HG02870 (cell line): ENCODE measurements around the gene MEIKIN.
A peak's percentile ranks its signal among the peaks of the same experiment; 100 is the strongest.
"Not testable (repeated sequence)": the region's sequence is repeated elsewhere in the genome, so short reads cannot be mapped to it uniquely, and the experiment has no call there.

Source experiments
- ATAC-seq: cut with Tn5 transposase; IDR thresholded peaks from one replicate; pipeline ENCODE4 v1.9.1; 2021; ENCODE audit warnings: mild to moderate bottlenecking, moderate library complexity; ENCODE audit not compliant: unreplicated experiment

MEIKIN gene

GRCh38 chr5:131916481-131916880 lies 29.0 kb downstream of the MEIKIN start:
- ATAC-seq = no peak

GRCh38 chr5:131914472-131914871 lies 31.0 kb downstream of the MEIKIN start:
- no peak for ATAC-seq

- no peak for ATAC-seq
Measured at GRCh38 chr5:131913603-131914002, 31.9 kb downstream of the MEIKIN start.

- no peak for ATAC-seq
Measured at GRCh38 chr5:131906668-131907067, 38.8 kb downstream of the MEIKIN start.

GRCh38 chr5:131902266-131902665 lies 43.2 kb downstream of the MEIKIN start:
- not testable (repeated sequence) for ATAC-seq

GRCh38 chr5:131899686-131900085 lies 45.8 kb downstream of the MEIKIN start:
- no peak for ATAC-seq

- no peak for ATAC-seq
Measured at GRCh38 chr5:131883984-131884383, 61.5 kb downstream of the MEIKIN start.

- ATAC-seq = no peak
Measured at GRCh38 chr5:131879705-131880104, 65.8 kb downstream of the MEIKIN start.

GRCh38 chr5:131877873-131878272 lies 67.6 kb downstream of the MEIKIN start:
- no peak for ATAC-seq

GRCh38 chr5:131871251-131871650 lies 74.2 kb downstream of the MEIKIN start:
- ATAC-seq = not testable (repeated sequence)

- ATAC-seq = no peak
Measured at GRCh38 chr5:131867524-131867923, 77.9 kb downstream of the MEIKIN start.

- ATAC-seq = no peak
Measured at GRCh38 chr5:131863700-131864099, 81.8 kb downstream of the MEIKIN start.

GRCh38 chr5:131857388-131857787 lies 88.1 kb downstream of the MEIKIN start:
- no peak for ATAC-seq

GRCh38 chr5:131855452-131855851 lies 90.0 kb downstream of the MEIKIN start:
- ATAC-seq = no peak

- peak; percentile 59 for ATAC-seq
Measured at GRCh38 chr5:131854134-131854533, 91.3 kb downstream of the MEIKIN start.

- no peak for ATAC-seq
Measured at GRCh38 chr5:131848662-131849061, 96.8 kb downstream of the MEIKIN start.

- ATAC-seq = no peak
Measured at GRCh38 chr5:131846536-131846935, 98.9 kb downstream of the MEIKIN start.

- no peak for ATAC-seq
Measured at GRCh38 chr5:131845828-131846227, 99.6 kb downstream of the MEIKIN start.

- not testable (repeated sequence) for ATAC-seq
Measured at GRCh38 chr5:131842971-131843370, 102.5 kb downstream of the MEIKIN start.

- ATAC-seq = not testable (repeated sequence)
Measured at GRCh38 chr5:131832702-131833101, 112.8 kb downstream of the MEIKIN start.

GRCh38 chr5:131825404-131826013 lies 120.0 kb downstream of the MEIKIN start:
- ATAC-seq = no peak

GRCh38 chr5:131824631-131825030 lies 120.8 kb downstream of the MEIKIN start:
- ATAC-seq = no peak

- ATAC-seq = no peak
Measured at GRCh38 chr5:131821221-131821620, 124.2 kb downstream of the MEIKIN start.
